ENCODE measurements around the gene FOXO3. TPM values are rescaled to one million over a fixed set of nuclear protein-coding genes. Genes with fewer than 3 reads are reported as not detected.

FOXO3 gene
- total RNA-seq, 1 donor from 2014 or later, result 56.0 TPM

GRCh38 chr6:108597572-108598304, 37.0 kb downstream of the FOXO3 start:
- no peak for DNase-seq

GRCh38 chr6:108598305-108598863, 37.7 kb downstream of the FOXO3 start:
- no peak for DNase-seq

- DNase-seq, result no peak
Observed at GRCh38 chr6:108604156-108604555, 43.4 kb downstream of the FOXO3 start.

GRCh38 chr6:108606250-108606690, 45.6 kb downstream of the FOXO3 start:
- DNase-seq, result no peak

- DNase-seq, result no peak
Observed at GRCh38 chr6:108608453-108609275, 47.9 kb downstream of the FOXO3 start.

GRCh38 chr6:108609276-108609769, 48.6 kb downstream of the FOXO3 start:
- no peak for DNase-seq

GRCh38 chr6:108610270-108610839, 49.6 kb downstream of the FOXO3 start:
- DNase-seq, result no peak

- DNase-seq, result no peak
Observed at GRCh38 chr6:108610957-108611586, 50.4 kb downstream of the FOXO3 start.

- DNase-seq, result no peak
Observed at GRCh38 chr6:108612852-108613251, 52.1 kb downstream of the FOXO3 start.

GRCh38 chr6:108616544-108616943, 55.8 kb downstream of the FOXO3 start:
- DNase-seq, result no peak

GRCh38 chr6:108616973-108617372, 56.3 kb downstream of the FOXO3 start:
- DNase-seq, result no peak

- DNase-seq, result no peak
Observed at GRCh38 chr6:108618623-108619152, 58.0 kb downstream of the FOXO3 start.

- no peak for DNase-seq
Observed at GRCh38 chr6:108619431-108620197, 58.9 kb downstream of the FOXO3 start.

- peak; percentile 19 for DNase-seq
Observed at GRCh38 chr6:108621117-108621516, 60.4 kb downstream of the FOXO3 start.

- peak; percentile 26 for DNase-seq
Observed at GRCh38 chr6:108622641-108623298, 62.1 kb downstream of the FOXO3 start.

- no peak for DNase-seq
Observed at GRCh38 chr6:108623995-108624394, 63.3 kb downstream of the FOXO3 start.

- no peak for DNase-seq
Observed at GRCh38 chr6:108625581-108625980, 64.9 kb downstream of the FOXO3 start.

GRCh38 chr6:108626777-108627176, 66.1 kb downstream of the FOXO3 start:
- no peak for DNase-seq

GRCh38 chr6:108627692-108628550, 67.2 kb downstream of the FOXO3 start:
- no peak for DNase-seq

Measured in occipital lobe (tissue), 2 donors.